ENCODE results near the gene SLC17A6. TPM values are rescaled to one million over a fixed set of nuclear protein-coding genes. Genes with fewer than 3 reads are reported as not detected.

Gene SLC17A6
- total RNA-seq, 1 experiment from 2014 or later: not detected

DNA sequence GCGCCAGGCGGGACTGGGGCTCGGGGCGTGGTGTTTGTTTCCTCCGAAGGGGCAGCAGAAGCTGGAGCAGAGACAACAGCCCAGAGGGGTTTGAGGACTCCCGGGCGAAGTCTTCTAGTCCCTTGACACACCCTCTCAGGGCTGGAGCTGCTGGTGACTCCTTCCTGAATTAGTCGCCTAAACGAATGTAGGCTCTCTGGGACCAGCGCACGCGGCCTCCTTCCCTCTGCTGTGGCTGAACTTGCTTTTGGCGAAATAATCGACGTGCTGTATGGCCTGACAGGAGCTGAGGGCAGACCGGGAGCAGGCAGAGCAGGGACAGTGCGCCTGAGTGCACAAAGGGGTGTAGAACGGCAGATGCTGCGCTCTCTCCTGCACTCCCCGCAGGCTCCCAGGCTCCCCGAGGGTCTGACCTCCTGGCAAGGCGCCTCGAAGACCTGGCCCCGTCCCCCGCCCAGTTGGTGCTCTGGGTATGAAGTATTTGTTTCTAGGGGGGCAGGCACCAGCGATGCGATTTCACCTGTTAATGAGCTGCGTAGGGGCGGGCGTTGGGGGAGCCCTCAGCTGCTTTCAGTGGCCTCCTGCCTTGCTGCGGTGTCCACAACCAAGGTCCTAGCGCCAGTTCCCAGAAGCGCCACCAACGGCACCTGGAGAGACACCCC is 5.3 kb downstream of the SLC17A6 start:
- ChIA-PET POLR2A (interaction anchor here (0.6 kb wide), 1 partner anchor 24 kb away, joined by 4 read pairs; no protein-coding TSS in a partner anchor), CTCF (interaction anchor here (0.8 kb wide), 1 partner anchor 433 kb away, joined by 3 read pairs; no protein-coding TSS in a partner anchor)
- no peaks in the 10 kb centered on the region for H3K36me3 Mint-ChIP-seq (ENCODE audit: insufficient read depth, unreplicated experiment)
- BruUV-seq (replicated peaks): no TSS peak
- TF ChIP-seq, protein P1, sequence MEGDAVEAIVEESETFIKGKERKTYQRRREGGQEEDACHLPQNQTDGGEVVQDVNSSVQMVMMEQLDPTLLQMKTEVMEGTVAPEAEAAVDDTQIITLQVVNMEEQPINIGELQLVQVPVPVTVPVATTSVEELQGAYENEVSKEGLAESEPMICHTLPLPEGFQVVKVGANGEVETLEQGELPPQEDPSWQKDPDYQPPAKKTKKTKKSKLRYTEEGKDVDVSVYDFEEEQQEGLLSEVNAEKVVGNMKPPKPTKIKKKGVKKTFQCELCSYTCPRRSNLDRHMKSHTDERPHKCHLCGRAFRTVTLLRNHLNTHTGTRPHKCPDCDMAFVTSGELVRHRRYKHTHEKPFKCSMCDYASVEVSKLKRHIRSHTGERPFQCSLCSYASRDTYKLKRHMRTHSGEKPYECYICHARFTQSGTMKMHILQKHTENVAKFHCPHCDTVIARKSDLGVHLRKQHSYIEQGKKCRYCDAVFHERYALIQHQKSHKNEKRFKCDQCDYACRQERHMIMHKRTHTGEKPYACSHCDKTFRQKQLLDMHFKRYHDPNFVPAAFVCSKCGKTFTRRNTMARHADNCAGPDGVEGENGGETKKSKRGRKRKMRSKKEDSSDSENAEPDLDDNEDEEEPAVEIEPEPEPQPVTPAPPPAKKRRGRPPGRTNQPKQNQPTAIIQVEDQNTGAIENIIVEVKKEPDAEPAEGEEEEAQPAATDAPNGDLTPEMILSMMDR (IDR thresholded peaks at IDR 0.05; ENCODE audit: unreplicated experiment): no peak
- intact Hi-C loops (cut with micrococcal nuclease): no loop called here
- no peaks in the 10 kb centered on the region for H3K4me1 Mint-ChIP-seq (ENCODE audit: insufficient read depth, unreplicated experiment)
- peaks cover 86% of the 10 kb centered on the region for H3K27me3 Mint-ChIP-seq (ENCODE audit: insufficient read depth, unreplicated experiment)
- H3K9me3 Mint-ChIP-seq (ENCODE audit: unreplicated experiment): no peaks in the 10 kb centered on the region
- H3K4me3 Mint-ChIP-seq (ENCODE audit: unreplicated experiment): no peak overlapping the region
- no peak for DNase-seq (ENCODE audit: unreplicated experiment)
- no peak overlapping the region for H3K27ac Mint-ChIP-seq (ENCODE audit: low read depth, unreplicated experiment)

DNA sequence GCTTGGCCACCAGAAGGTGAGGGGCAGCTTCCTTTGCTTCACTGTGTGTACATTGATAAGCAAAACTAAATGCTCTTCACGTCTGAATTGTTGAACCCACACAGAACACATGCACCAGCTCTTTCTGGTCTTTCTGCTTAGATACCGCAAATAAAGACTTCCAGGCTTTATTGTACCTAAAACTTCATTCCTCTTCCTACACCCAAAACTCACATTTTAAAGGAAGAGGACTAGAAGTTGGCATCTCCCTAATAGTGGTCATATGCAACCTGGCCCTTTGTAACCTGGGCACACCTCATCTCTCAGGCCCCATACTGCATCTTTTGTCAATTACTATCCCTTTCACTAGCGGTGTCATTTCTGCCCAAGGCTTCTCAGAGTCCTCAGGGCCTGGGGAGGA is 5.9 kb downstream of the SLC17A6 start:
- no peaks in the 10 kb centered on the region for H3K36me3 Mint-ChIP-seq (ENCODE audit: insufficient read depth, unreplicated experiment)
- H3K9me3 Mint-ChIP-seq (ENCODE audit: unreplicated experiment): no peaks in the 10 kb centered on the region
- H3K27ac Mint-ChIP-seq (ENCODE audit: low read depth, unreplicated experiment): no peak overlapping the region
- H3K4me1 Mint-ChIP-seq (ENCODE audit: insufficient read depth, unreplicated experiment): no peaks in the 10 kb centered on the region
- TF ChIP-seq, protein P1 (IDR thresholded peaks at IDR 0.05; ENCODE audit: unreplicated experiment): no peak
- intact Hi-C loops (cut with micrococcal nuclease): no loop called here
- DNase-seq (ENCODE audit: unreplicated experiment): no peak
- peaks cover 86% of the 10 kb centered on the region for H3K27me3 Mint-ChIP-seq (ENCODE audit: insufficient read depth, unreplicated experiment)
- ChIA-PET CTCF (interaction anchor here (0.8 kb wide), 1 partner anchor 433 kb away, joined by 3 read pairs; no protein-coding TSS in a partner anchor), POLR2A (no interaction called here)
- no TSS peak for BruUV-seq (replicated peaks)
- no peak overlapping the region for H3K4me3 Mint-ChIP-seq (ENCODE audit: unreplicated experiment)

DNA sequence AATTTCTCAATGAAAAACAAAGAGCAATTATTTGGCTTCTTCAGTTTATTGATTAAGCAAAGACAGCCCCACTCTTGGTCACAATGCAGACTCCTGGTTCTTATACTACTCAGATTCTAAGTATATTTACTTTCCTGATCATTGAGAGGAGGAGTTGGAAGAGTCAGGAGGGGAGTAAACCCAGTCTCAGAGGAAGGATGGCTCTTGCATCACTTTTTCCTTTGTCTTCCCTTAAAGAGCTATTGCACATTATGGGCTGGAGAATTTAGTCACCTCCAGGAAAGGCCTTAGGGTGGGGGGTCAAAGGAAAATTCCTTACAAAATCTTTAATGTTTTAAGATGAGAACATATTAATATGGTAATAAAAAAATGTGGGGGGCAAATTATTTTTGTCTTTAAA is 8.1 kb downstream of the SLC17A6 start:
- Mint-ChIP-seq H3K36me3 (ENCODE audit: insufficient read depth, unreplicated experiment) (no peaks in the 10 kb centered on the region), H3K4me1 (ENCODE audit: insufficient read depth, unreplicated experiment) (no peaks in the 10 kb centered on the region), H3K9me3 (ENCODE audit: unreplicated experiment) (no peaks in the 10 kb centered on the region), H3K27me3 (ENCODE audit: insufficient read depth, unreplicated experiment) (peaks cover 80% of the 10 kb centered on the region), H3K27ac (ENCODE audit: low read depth, unreplicated experiment) (no peak overlapping the region), H3K4me3 (ENCODE audit: unreplicated experiment) (no peak overlapping the region)
- CTCF ChIA-PET: no interaction called here
- DNase-seq (ENCODE audit: unreplicated experiment): no peak
- BruUV-seq (replicated peaks): no TSS peak
- TF ChIP-seq, protein P1 (IDR thresholded peaks at IDR 0.05; ENCODE audit: unreplicated experiment): no peak
- POLR2A ChIA-PET: no interaction called here
- intact Hi-C loops (cut with micrococcal nuclease): no loop called here

DNA sequence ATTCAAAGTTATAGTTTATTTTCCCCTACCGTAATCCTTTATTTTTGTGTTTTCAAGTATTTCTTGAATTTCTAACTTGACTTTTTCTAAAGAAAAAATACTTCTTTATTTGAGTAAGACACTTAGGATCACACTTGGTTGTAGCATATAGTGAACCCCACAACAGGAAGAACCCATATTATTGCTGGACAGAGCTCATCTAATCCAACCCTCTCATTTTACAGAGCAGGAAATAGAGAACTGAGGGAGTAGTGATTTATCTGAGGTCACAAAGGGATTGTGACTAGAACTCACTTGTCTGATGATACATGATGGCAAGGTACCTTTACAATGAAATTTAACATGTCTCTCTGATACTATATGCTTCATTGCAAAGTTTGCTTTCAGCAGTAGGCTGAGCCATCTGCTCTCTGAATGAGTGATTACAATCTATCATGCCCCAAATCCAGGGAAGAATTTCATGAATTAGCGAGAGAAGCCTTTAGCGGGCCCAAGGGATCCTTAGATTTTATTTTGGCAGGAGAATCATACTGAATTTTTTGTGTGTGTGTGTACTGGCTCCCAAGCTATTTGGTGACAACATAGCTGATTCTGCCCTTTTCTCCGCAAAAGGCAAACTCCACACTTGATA is 9.8 kb downstream of the SLC17A6 start:
- peaks cover 74% of the 10 kb centered on the region for H3K27me3 Mint-ChIP-seq (ENCODE audit: insufficient read depth, unreplicated experiment)
- no peak for DNase-seq (ENCODE audit: unreplicated experiment)
- CTCF ChIA-PET: interaction anchor here (0.6 to 0.8 kb wide), 4 partner anchors 13 to 219 kb away, joined by 3 read pairs; no protein-coding TSS in a partner anchor
- H3K36me3 Mint-ChIP-seq (ENCODE audit: insufficient read depth, unreplicated experiment): no peaks in the 10 kb centered on the region
- no peak overlapping the region for H3K27ac Mint-ChIP-seq (ENCODE audit: low read depth, unreplicated experiment)
- no peak overlapping the region for H3K4me3 Mint-ChIP-seq (ENCODE audit: unreplicated experiment)
- no peaks in the 10 kb centered on the region for H3K9me3 Mint-ChIP-seq (ENCODE audit: unreplicated experiment)
- H3K4me1 Mint-ChIP-seq (ENCODE audit: insufficient read depth, unreplicated experiment): no peaks in the 10 kb centered on the region
- no TSS peak for BruUV-seq (replicated peaks)
- intact Hi-C loops (cut with micrococcal nuclease): no loop called here
- TF ChIP-seq, protein P1 (IDR thresholded peaks at IDR 0.05; ENCODE audit: unreplicated experiment): no peak
- POLR2A ChIA-PET: no interaction called here

All from MCF 10A (cell line).